Measurements from ENCODE around the gene BIRC3. TPM values are rescaled to one million over a fixed set of nuclear protein-coding genes. Genes with fewer than 3 reads are reported as not detected.
"Not testable (repeated sequence)": the region's sequence is repeated elsewhere in the genome, so short reads cannot be mapped to it uniquely, and the experiment has no call there.

Gene BIRC3
- total RNA-seq, 1 donor from 2014 or later, result 1.3 TPM

DNA sequence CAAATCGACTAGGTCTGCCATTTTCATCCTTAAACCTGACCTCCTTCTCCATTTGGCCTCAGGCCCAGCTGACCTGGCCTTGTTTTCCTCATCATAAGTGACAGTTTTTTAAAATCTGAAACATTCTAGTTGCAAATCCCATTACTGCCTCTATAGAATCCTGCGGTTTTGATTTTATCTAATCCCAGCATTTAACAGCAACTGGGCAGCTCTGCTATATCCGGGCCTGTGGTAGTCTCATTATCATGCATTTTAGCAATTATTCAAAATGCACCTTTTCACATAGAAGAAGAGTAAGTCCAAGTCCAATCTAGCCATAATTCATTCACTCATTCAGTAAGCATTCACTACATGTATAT lies 28.6 kb upstream of the BIRC3 start:
- FAIRE-seq (no peak), DNase-seq (ENCODE audit: low read depth) (no peak)
- TF ChIP-seq, protein P1, sequence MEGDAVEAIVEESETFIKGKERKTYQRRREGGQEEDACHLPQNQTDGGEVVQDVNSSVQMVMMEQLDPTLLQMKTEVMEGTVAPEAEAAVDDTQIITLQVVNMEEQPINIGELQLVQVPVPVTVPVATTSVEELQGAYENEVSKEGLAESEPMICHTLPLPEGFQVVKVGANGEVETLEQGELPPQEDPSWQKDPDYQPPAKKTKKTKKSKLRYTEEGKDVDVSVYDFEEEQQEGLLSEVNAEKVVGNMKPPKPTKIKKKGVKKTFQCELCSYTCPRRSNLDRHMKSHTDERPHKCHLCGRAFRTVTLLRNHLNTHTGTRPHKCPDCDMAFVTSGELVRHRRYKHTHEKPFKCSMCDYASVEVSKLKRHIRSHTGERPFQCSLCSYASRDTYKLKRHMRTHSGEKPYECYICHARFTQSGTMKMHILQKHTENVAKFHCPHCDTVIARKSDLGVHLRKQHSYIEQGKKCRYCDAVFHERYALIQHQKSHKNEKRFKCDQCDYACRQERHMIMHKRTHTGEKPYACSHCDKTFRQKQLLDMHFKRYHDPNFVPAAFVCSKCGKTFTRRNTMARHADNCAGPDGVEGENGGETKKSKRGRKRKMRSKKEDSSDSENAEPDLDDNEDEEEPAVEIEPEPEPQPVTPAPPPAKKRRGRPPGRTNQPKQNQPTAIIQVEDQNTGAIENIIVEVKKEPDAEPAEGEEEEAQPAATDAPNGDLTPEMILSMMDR (IDR thresholded peaks at IDR 0.05; ENCODE audit: insufficient read depth, low read length, severe bottlenecking), result no peak
- Histone ChIP-seq H3K4me3 (ENCODE audit: low read depth, low read length) (no peak overlapping the region), H3K27me3 (ENCODE audit: control insufficient read depth, insufficient read depth, low read length) (no peaks in the 10 kb centered on the region), H3K36me3 (ENCODE audit: control insufficient read depth, insufficient read depth, low read length) (no peaks in the 10 kb centered on the region)

- H3K36me3 ChIP-seq (ENCODE audit: control insufficient read depth, insufficient read depth, low read length), result no peaks in the 10 kb centered on the region
- H3K27me3 ChIP-seq (ENCODE audit: control insufficient read depth, insufficient read depth, low read length), result no peaks in the 10 kb centered on the region
- TF ChIP-seq, protein P1 (IDR thresholded peaks at IDR 0.05; ENCODE audit: insufficient read depth, low read length, severe bottlenecking), result no peak
- DNase-seq (ENCODE audit: low read depth), result no peak
- no peak for FAIRE-seq
- no peak overlapping the region for H3K4me3 ChIP-seq (ENCODE audit: low read depth, low read length)
These were observed 27.7 kb upstream of the BIRC3 start for GRCh38 chr11:102289592-102289991.

GRCh38 chr11:102291831-102292230 lies 25.5 kb upstream of the BIRC3 start:
- H3K4me3 ChIP-seq (ENCODE audit: low read depth, low read length), result no peak overlapping the region
- FAIRE-seq (no peak), DNase-seq (ENCODE audit: low read depth) (no peak)
- TF ChIP-seq, protein P1 (IDR thresholded peaks at IDR 0.05; ENCODE audit: insufficient read depth, low read length, severe bottlenecking), result no peak
- H3K27me3 ChIP-seq (ENCODE audit: control insufficient read depth, insufficient read depth, low read length), result no peaks in the 10 kb centered on the region
- no peaks in the 10 kb centered on the region for H3K36me3 ChIP-seq (ENCODE audit: control insufficient read depth, insufficient read depth, low read length)

- H3K4me3 ChIP-seq (ENCODE audit: low read depth, low read length), result no peak overlapping the region
- peak; percentile 65 for DNase-seq (ENCODE audit: low read depth)
- no peaks in the 10 kb centered on the region for H3K27me3 ChIP-seq (ENCODE audit: control insufficient read depth, insufficient read depth, low read length)
- H3K36me3 ChIP-seq (ENCODE audit: control insufficient read depth, insufficient read depth, low read length), result no peaks in the 10 kb centered on the region
- FAIRE-seq, result no peak
- TF ChIP-seq, protein P1 (IDR thresholded peaks at IDR 0.05; ENCODE audit: insufficient read depth, low read length, severe bottlenecking), result no peak
These were observed 24.4 kb upstream of the BIRC3 start for GRCh38 chr11:102292933-102293332.

DNA sequence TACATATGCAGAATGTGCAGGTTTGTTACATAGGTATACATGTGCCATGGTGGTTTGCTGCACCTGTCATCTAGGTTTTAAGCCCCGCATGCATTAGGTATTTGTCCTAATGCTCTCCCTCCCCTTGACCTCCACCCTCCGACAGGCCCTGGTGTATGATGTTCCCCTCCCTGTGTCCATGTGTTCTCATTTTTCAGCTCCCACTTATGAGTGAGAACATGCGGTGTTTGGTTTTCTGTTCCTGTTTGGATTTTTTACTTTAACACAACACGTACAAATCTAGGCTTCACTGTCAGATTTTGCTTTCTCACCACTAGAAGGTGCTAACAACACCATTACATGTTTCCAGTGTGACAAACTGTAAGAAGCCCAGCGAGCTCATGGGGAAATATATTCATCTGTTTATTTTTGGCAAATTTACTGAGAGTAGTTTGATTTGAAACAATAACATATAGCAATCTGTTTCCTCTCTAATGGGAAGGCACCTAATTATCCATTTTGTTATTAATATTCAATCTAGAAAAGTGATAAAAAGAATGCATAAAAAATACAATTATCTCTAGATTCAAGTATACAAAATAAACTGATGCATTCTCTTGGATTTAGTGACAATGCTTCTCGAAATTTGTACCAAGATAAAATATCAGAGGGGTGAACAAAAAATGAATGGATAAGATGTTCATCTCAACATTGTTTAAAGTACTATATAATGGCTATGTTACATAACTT lies 23.2 kb upstream of the BIRC3 start:
- H3K27me3 ChIP-seq (ENCODE audit: control insufficient read depth, insufficient read depth, low read length), result no peaks in the 10 kb centered on the region
- no peaks in the 10 kb centered on the region for H3K36me3 ChIP-seq (ENCODE audit: control insufficient read depth, insufficient read depth, low read length)
- no peak overlapping the region for H3K4me3 ChIP-seq (ENCODE audit: low read depth, low read length)
- DNase-seq (ENCODE audit: low read depth), result peak; percentile 67
- TF ChIP-seq, protein P1 (IDR thresholded peaks at IDR 0.05; ENCODE audit: insufficient read depth, low read length, severe bottlenecking), result peak; percentile 66
- FAIRE-seq, result no peak

- no peaks in the 10 kb centered on the region for H3K36me3 ChIP-seq (ENCODE audit: control insufficient read depth, insufficient read depth, low read length)
- FAIRE-seq (no peak), DNase-seq (ENCODE audit: low read depth) (no peak)
- no peaks in the 10 kb centered on the region for H3K27me3 ChIP-seq (ENCODE audit: control insufficient read depth, insufficient read depth, low read length)
- H3K4me3 ChIP-seq (ENCODE audit: low read depth, low read length), result no peak overlapping the region
- TF ChIP-seq, protein P1 (IDR thresholded peaks at IDR 0.05; ENCODE audit: insufficient read depth, low read length, severe bottlenecking), result no peak
These were observed 22.2 kb upstream of the BIRC3 start for GRCh38 chr11:102295045-102295444.

GRCh38 chr11:102296757-102297156 lies 20.5 kb upstream of the BIRC3 start:
- H3K27me3 ChIP-seq (ENCODE audit: control insufficient read depth, insufficient read depth, low read length); H3K36me3 ChIP-seq (ENCODE audit: control insufficient read depth, insufficient read depth, low read length); DNase-seq (ENCODE audit: low read depth); H3K4me3 ChIP-seq (ENCODE audit: low read depth, low read length); FAIRE-seq: not testable (repeated sequence)

- not testable (repeated sequence) for FAIRE-seq; DNase-seq (ENCODE audit: low read depth); H3K4me3 ChIP-seq (ENCODE audit: low read depth, low read length); H3K36me3 ChIP-seq (ENCODE audit: control insufficient read depth, insufficient read depth, low read length); H3K27me3 ChIP-seq (ENCODE audit: control insufficient read depth, insufficient read depth, low read length)
These were observed 16.4 kb upstream of the BIRC3 start for GRCh38 chr11:102300837-102301236.
